T1000 (cell line): Measurements from ENCODE around the gene VEGFC.

Experiments
- DNase-seq: peaks from one replicate; lab custom pipeline; 2025; ENCODE audit warnings: mixed read lengths; lab: John Stamatoyannopoulos, UW

Gene VEGFC

GRCh38 chr4:176761872-176762271 is 30.9 kb downstream of the VEGFC start:
- no peak for DNase-seq

GRCh38 chr4:176760471-176760870 is 32.3 kb downstream of the VEGFC start:
- no peak for DNase-seq

DNA sequence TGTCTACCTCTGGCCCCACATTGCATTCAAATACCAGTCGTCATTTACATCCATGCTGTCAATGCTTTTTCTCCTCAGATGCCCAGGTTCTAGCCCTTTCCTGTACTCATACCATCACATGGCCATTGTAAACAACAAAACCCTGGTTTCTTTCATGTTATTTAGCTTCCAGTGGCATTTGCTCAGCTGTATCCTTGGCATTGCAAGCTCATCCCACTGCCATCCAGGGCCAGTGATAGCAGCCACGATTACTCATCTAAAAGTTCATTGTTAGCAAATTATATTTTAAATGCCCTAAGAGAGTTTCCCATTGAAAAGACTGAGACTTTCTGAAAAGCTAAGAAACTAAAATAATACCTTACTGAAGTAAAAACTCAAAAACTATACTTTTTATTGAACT is 34.0 kb downstream of the VEGFC start:
- DNase-seq: no peak

- no peak for DNase-seq
Measured at GRCh38 chr4:176758323-176758722, 34.4 kb downstream of the VEGFC start.

GRCh38 chr4:176755613-176756012 is 37.1 kb downstream of the VEGFC start:
- DNase-seq: no peak

- no peak for DNase-seq
Measured at GRCh38 chr4:176755001-176755400, 37.7 kb downstream of the VEGFC start.

DNA sequence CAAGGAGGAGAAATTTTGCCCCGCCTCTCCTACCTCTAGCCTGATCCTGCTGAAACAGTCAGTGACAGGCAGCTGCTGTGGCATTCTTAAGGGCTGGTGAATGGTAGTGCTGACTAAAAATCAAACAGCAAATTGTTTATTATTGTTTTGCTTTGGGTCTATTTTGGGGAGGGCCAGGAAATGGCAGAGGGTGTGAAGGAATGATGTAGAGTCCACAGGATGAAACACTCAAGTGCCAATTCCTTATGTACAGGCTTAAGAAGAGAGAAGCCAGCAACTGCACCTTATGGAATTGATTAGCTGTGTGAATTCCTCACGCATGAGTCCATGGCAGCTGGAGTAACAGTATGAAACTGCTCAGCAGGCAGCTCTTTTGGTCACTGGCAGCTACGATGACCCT is 39.7 kb downstream of the VEGFC start:
- DNase-seq: peak; percentile 38

DNA sequence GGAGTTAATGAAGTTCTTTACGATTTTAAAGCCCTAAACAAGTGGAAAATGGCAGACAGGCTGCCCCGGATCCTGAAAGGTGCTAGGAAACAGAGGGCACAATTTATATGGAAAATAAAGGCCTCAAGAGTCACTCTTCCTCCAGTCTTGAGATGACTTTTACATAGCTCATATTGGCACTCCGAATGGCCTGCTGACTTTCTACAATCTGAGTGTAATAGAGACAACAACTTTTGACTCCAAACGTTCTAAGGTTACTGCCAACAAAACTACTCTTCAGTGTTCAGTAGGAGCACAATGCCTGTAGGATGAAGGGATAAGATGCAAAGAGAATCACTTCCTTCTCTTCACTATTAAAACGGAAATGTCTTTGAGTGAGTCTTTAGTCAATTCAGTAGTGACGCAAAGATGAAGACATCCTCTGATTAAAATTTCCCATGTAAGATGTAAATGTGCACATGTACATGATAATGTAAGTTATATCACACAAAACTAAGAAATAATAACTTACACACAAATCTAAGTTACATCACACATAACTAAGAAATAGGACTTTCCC is 40.5 kb downstream of the VEGFC start:
- DNase-seq: no peak

GRCh38 chr4:176751061-176751460 is 41.7 kb downstream of the VEGFC start:
- no peak for DNase-seq

GRCh38 chr4:176746846-176747245 is 45.9 kb downstream of the VEGFC start:
- DNase-seq: no peak

GRCh38 chr4:176745902-176746301 is 46.8 kb downstream of the VEGFC start:
- DNase-seq: no peak

DNA sequence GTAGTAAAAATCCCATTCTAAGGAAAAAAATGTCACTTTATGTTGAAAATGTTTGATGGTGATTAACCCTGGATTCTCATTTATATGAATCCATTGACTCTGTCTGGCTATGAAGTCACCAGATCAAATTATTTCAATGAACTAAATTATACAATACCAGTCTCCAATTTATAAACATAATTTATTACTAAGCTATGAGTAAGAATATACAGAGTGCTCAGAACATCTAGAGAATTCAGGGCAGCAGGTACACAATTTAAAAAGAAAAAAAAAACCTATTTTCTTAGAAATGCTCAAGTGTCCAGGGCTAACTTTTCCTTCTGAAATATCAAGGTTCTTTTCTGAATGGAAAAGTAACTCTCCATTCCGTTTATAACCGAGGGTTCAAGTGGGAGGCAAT is 48.6 kb downstream of the VEGFC start:
- no peak for DNase-seq

DNA sequence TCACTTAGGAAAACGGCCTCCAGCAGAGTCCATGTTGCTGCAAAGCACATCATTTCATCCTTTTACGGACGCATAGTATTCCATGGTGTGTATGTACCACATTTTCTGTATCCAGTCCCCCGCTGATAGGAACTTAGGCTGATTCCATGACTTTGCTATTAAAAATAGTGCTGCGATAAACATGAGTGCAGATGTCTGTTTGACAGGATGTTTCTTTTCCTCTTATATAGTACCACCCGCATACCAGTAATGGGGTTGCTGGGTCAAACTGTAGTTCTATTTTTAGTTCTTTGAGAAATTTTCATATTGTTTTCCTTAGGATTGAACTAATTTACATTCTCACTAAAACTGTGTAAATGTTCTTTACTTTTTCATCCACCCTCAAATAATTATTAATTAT is 50.5 kb downstream of the VEGFC start:
- no peak for DNase-seq

DNA sequence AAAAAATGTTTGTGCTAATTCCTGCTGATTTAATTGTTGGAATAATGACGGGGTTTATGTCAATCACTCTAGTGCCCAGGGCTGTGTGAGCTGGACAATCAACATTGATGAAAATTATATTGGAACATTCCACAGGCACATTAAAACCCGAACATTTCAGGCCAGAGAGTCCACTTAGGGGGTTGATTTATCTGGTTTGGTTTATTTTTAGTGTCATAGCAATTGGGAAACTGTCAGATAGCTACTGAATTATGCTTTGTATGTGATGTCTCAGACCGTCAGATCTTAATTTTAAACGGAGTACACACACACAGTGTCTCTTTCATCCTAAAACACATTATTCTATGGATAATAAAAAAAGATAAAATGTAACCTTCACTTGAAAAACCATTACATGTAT is 51.5 kb downstream of the VEGFC start:
- no peak for DNase-seq

DNA sequence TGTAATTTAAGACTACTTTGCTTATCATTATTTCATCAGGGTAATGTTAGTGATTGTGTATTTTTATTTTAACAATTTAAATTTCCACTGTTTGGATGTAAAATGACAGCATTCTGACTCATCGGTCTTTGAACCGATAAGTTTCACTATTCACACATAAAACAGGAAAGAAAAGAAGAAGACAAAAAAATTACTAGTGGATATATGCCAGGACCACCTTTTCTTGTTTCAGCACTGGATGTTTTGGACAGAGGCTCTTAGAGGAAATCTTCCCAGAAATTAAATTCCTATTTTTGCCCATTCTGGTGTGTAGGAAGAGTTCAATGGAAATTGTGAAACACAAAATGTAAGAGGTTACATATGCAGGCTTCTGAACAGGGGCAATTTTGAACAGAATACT is 57.4 kb downstream of the VEGFC start:
- DNase-seq: no peak

GRCh38 chr4:176734461-176734860 is 58.3 kb downstream of the VEGFC start:
- DNase-seq: no peak

DNA sequence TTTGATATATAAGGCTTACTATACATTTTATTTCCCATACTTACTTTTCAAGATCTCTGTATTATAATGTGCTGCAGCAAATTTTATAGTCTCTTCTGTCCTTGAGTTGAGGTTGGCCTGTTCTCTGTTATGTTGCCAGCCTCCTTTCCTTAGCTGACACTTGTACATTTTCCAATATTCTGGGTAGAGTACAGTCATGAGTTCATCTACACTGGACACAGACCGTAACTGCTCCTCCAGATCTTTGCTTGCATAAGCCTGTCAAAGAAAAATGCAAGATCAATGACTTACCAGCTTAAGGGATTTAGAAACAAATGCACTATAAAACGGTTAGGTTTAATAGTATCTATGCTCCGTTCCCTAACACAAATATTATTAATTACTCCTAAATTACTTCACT is 63.2 kb downstream of the VEGFC start:
- no peak for DNase-seq

DNA sequence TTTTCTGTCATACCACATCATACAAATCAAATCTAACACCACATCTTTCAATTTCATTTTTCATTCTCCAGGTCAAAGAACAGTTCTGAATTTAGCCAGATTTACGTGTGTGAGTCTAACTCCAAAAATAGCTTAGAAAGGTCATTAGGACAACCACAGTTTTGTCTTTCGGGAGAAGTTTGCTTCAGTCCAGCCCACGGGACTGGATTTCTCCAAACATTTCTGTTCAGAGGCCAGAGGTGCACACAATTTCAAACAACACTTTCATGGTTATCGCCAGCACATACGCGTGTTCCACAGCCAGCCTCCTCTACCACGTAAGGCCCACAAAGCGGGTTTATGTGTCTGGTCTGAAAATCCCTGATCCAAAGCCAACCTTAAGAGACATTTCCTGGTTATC is 65.9 kb downstream of the VEGFC start:
- DNase-seq: no peak

DNA sequence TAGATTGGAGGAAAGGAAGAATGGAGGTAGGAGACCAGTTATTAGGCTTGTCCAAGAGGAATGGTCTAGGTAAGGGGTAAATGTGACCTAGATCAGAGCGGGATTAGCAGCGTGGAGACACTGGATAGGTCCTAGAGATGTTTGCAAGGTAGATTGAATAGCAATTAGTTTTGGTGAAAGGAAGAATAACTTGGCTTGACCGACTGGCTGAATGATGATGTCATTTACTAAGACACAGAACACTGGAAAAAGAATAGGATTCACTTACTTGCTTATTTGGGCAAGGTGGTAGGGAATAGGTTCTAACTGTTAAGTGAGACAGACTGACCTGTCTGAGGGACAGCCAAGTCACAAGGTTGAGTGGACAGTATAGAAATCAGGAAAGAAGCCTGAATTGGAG is 71.3 kb downstream of the VEGFC start:
- no peak for DNase-seq

- DNase-seq: no peak
Measured at GRCh38 chr4:176718881-176719280, 73.8 kb downstream of the VEGFC start.

- no peak for DNase-seq
Measured at GRCh38 chr4:176717237-176717636, 75.5 kb downstream of the VEGFC start.

- DNase-seq: no peak
Measured at GRCh38 chr4:176709417-176709816, 83.3 kb downstream of the VEGFC start.

DNA sequence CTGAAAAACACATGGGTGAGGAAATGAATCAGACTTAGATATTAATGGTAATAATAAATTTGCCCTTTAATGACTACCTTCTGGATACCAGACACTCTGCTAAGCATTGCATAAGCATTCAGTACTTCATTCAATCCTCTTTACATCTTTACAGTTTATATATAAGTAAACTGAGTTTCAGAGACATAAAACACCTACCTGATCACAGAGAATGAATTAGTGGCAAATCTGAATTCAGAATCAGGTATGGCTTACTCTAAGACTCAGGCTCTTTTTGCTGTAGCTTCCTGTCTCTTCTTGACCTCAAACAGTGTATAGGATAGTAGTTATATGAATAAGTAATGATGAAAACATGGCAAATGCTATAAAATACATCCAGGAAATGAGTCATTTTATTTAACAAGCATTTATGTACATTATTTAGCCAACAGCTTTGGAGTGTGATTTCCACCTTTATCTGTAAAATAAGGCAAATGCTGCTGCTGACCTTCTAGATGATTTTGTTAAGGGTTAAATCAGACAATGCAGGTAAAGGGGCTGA is 83.9 kb downstream of the VEGFC start:
- no peak for DNase-seq

DNA sequence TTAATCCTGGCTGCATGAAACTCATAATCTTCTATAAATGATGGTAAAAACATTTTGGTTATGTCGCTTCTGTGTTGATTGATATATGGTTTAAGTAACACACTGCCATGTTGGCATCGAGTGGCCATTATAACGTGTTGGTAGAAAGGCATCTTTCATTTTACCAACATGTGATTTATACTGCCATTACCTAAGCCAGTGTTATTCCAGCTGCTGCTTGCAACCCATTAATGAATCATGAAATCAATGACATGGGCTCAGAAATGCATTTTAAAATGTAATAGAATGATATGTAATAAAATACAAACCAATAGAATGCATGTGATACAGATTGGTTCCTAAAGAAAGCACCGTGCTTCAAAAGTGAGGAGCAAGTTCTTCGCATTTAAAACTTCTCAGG is 102.0 kb downstream of the VEGFC start:
- DNase-seq: no peak
